HL-60 (cell line): ENCODE results near the gene GRIN2D.

Experiments
- GABPA ChIP-seq: IDR thresholded peaks from 2 replicates; pipeline ENCODE4 v1.6.1; 2012; ENCODE audit warnings: low read depth
- TF ChIP-seq, protein P1 (sequence below): IDR thresholded peaks from one replicate; pipeline ENCODE4 v1.5.1; 2011; ENCODE audit warnings: low read length, control low read depth, inconsistent platforms; ENCODE audit not compliant: insufficient read depth

DNA sequence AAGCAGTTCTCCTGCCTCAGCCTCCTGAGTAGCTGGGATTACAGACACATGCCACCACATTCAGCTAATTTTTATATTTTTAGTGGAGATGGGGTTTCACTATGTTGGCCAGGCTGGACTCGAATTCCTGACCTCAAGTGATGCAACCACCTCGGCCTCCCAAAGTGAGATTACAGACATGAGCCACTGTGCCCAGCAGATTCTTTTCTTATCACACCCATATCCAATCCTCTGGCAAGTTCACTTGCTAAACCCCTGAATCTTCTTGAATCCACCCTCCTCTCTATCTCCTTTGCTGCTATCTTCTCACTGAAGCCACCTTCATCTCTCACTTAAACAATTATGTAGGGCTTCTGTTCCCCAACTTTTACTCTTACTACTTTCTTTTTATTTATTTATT is 47.3 kb upstream of the GRIN2D start:
- TF ChIP-seq, protein P1, sequence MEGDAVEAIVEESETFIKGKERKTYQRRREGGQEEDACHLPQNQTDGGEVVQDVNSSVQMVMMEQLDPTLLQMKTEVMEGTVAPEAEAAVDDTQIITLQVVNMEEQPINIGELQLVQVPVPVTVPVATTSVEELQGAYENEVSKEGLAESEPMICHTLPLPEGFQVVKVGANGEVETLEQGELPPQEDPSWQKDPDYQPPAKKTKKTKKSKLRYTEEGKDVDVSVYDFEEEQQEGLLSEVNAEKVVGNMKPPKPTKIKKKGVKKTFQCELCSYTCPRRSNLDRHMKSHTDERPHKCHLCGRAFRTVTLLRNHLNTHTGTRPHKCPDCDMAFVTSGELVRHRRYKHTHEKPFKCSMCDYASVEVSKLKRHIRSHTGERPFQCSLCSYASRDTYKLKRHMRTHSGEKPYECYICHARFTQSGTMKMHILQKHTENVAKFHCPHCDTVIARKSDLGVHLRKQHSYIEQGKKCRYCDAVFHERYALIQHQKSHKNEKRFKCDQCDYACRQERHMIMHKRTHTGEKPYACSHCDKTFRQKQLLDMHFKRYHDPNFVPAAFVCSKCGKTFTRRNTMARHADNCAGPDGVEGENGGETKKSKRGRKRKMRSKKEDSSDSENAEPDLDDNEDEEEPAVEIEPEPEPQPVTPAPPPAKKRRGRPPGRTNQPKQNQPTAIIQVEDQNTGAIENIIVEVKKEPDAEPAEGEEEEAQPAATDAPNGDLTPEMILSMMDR: no peak
- no peak for TF ChIP-seq GABPA
